Measurements from ENCODE around the gene GSTA3.
"Not testable (repeated sequence)": the region's sequence is repeated elsewhere in the genome, so short reads cannot be mapped to it uniquely, and the experiment has no call there.

The GSTA3 gene

DNA sequence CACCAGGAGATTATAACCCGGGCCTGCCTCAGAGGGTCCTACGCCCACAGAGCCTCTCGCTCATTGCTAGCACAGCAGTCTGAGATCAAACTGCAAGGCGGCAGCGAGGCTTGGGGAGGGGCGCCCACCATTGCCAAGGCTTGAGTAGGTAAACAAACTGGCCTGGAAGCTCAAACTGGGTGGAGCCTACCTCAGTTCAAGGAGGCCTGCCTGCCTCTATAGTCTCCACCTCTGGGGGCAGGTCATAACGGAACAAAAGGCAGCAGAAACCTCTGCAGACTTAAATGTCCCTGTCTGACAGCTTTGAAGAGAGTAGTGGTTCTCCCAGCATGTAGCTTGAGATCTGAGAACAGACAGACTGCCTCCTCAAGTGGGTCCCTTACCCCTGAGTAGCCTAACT is 48.3 kb downstream of the GSTA3 start:
- not testable (repeated sequence) for H3K9me3 ChIP-seq (ENCODE audit: control insufficient read depth, insufficient read depth, low read length); H3K4me1 ChIP-seq (ENCODE audit: insufficient read depth, low read length); H3K9ac ChIP-seq (ENCODE audit: low read depth, low read length); H3K36me3 ChIP-seq (ENCODE audit: insufficient read depth, low read length)

GRCh38 chr6:52858416-52858815 is 51.1 kb downstream of the GSTA3 start:
- H3K4me1 ChIP-seq (ENCODE audit: insufficient read depth, low read length), result peaks cover 13% of the 10 kb centered on the region; the same call in 1 of the 2 replicates
- H3K9me3 ChIP-seq (ENCODE audit: control insufficient read depth, insufficient read depth, low read length), result no peaks in the 10 kb centered on the region
- H3K36me3 ChIP-seq (ENCODE audit: insufficient read depth, low read length), result no peaks in the 10 kb centered on the region
- H3K9ac ChIP-seq (ENCODE audit: low read depth, low read length), result no peak overlapping the region

DNA sequence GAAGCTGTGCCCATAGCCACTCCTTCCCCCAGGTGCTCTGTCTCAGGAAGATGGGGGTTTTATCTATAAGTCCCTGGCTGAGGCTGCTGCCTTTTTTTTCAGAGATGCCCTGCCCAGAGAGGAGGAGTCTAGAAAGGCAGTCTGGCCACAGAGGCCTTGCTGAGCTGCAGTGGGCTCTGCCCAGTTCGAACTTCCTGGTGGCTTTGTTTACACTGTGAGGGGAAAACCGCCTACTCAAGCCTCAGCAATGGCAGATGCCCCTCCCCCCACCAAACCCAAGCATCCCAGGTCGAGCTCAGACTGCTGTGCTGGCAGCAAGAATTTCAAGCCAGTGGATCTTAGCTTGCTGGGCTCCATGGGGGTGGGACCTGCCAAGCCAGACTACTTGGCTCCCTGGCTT is 53.4 kb downstream of the GSTA3 start:
- not testable (repeated sequence) for H3K36me3 ChIP-seq (ENCODE audit: insufficient read depth, low read length); H3K9me3 ChIP-seq (ENCODE audit: control insufficient read depth, insufficient read depth, low read length); H3K9ac ChIP-seq (ENCODE audit: low read depth, low read length)
- peaks cover 13% of the 10 kb centered on the region; the same call in 1 of the 2 replicates for H3K4me1 ChIP-seq (ENCODE audit: insufficient read depth, low read length)

DNA sequence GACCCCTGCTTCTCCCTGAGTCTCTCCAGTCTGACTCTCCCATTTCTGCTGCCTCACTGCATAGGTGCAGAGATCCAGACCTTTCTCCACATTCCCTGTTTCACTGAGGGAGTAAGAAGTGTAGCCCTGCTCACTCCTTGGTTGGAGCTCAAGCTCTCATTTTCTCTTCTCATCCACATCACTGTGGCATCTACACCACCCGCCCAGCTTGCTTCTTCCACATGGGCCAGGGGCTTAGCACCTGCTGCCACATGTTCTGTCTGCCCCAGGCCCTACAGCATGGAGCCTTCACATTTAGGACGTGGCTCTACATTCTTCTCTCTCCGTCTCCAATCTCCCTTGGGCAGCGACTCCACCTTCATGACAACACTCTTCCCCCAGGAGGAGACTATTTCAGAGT is 60.4 kb downstream of the GSTA3 start:
- no peaks in the 10 kb centered on the region for H3K4me1 ChIP-seq (ENCODE audit: insufficient read depth, low read length)
- no peak overlapping the region for H3K9ac ChIP-seq (ENCODE audit: low read depth, low read length)
- H3K9me3 ChIP-seq (ENCODE audit: control insufficient read depth, insufficient read depth, low read length), result no peaks in the 10 kb centered on the region; the same call in 1 of the 2 replicates
- H3K36me3 ChIP-seq (ENCODE audit: insufficient read depth, low read length), result no peaks in the 10 kb centered on the region
